ENCODE measurements around the gene KBTBD8.

KBTBD8 gene

GRCh38 chr3:67037615-67038014 is 39.5 kb downstream of the KBTBD8 start:
- no peak for DNase-seq

GRCh38 chr3:67044295-67044694 is 46.2 kb downstream of the KBTBD8 start:
- DNase-seq = no peak

- DNase-seq = no peak
Measured at GRCh38 chr3:67044955-67045354, 46.8 kb downstream of the KBTBD8 start.

GRCh38 chr3:67045711-67046465 is 47.8 kb downstream of the KBTBD8 start:
- DNase-seq = no peak

GRCh38 chr3:67047051-67047450 is 48.9 kb downstream of the KBTBD8 start:
- DNase-seq = no peak

- no peak for DNase-seq
Measured at GRCh38 chr3:67048067-67048714, 50.1 kb downstream of the KBTBD8 start.

GRCh38 chr3:67048715-67049074 is 50.6 kb downstream of the KBTBD8 start:
- no peak for DNase-seq

- no peak for DNase-seq
Measured at GRCh38 chr3:67059443-67059842, 61.3 kb downstream of the KBTBD8 start.
